GM18870 (cell line): ENCODE results near the gene FRS3.
"Not testable (repeated sequence)": the region's sequence is repeated elsewhere in the genome, so short reads cannot be mapped to it uniquely, and the experiment has no call there.

Experiments
- ATAC-seq: cut with Tn5 transposase; IDR thresholded peaks from one replicate; pipeline ENCODE4 v1.9.1; 2021; ENCODE audit warnings: moderate library complexity; ENCODE audit not compliant: unreplicated experiment

Gene FRS3

DNA sequence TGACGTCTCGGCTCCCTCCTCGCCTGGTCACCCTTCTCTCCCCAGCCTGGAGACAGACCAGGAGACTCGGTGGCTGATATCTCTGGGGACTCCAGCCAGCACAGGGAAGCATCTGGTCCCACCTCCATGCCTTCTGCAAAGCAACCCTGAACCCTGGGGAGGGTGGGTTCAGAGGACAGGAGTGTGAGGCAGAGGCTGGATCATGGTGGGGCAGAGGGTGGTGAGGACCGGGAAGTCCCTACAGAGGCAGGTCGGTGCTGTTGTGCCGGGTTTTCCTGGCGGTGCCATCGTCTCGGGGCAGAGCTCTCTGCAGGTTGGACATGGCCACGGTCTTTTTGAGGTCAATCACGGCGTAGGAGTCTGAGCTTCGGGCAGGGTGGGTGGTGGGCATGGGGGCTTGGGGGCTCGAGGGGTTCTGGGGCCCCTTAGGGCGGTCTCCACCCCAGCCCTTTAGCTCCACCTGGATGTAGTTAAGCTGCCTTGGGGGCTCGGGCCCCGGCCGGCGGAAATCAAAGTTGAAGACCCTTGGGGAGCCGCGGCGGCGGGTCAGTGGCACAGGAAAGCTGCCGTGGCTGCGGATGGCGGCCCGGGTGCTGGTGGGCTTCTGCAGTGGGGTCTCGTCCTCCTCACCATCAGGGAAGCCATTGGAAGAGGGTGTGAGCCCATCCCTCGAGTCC, 9.2 kb downstream of the FRS3 start:
- no peak for ATAC-seq

DNA sequence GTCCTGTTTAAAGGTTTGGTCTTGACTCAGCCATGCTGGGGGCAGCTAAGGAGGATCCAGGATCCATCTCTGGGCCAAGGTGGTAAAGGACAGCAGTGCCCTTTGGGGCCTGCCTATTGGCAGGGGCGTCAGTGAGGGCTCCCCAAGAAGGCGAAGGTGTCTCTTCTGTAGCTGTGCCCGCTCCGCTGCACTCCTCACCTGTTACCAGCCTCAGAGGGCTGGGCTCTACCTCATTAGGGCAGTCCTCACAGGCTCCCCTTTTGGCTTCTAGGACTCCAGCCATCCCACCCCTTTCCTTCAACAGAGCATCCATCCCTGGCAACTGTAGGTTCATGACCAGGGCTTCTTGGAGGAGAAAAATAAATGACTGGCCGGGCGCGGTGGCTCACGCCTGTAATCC, 10.3 kb downstream of the FRS3 start:
- ATAC-seq: no peak

GRCh38 chr6:41768545-41769308, 11.0 kb downstream of the FRS3 start:
- ATAC-seq: no peak

- no peak for ATAC-seq
Measured at GRCh38 chr6:41767112-41767833, 12.4 kb downstream of the FRS3 start.

DNA sequence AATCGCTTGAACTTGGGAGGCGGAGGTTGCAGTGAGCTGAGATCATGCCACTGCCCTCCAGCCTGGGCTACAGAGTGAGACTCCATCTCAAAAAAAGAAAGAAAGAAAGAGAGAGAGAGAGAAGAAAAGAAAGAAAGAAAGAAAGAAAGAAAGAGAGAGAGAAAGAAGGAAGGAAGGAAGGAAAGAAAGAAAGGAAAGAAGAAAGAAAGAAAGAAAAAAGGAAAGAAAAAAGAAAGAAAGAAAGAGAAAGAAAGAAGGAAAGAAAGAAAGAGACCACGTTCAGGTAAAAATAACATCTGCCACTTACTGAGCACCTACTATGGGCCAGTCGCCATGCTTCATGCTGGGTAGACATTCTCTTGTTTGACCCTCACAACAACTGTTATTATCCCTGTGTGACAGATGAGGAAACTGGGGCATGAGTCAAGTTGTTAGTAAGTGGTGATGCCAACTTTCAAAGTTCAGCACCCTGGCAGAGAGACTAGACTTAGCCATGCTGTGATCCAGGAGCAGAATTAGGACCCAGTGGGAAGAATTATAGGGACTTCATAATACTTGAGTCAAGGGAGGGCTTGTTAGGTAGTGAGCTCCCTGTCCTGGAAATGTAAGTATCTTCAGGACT, 13.5 kb downstream of the FRS3 start:
- not testable (repeated sequence) for ATAC-seq

- no peak for ATAC-seq
Measured at GRCh38 chr6:41763470-41763869, 16.2 kb downstream of the FRS3 start.

GRCh38 chr6:41759905-41760579, 19.7 kb downstream of the FRS3 start:
- ATAC-seq: no peak

- no peak for ATAC-seq
Measured at GRCh38 chr6:41759106-41759904, 20.4 kb downstream of the FRS3 start.

DNA sequence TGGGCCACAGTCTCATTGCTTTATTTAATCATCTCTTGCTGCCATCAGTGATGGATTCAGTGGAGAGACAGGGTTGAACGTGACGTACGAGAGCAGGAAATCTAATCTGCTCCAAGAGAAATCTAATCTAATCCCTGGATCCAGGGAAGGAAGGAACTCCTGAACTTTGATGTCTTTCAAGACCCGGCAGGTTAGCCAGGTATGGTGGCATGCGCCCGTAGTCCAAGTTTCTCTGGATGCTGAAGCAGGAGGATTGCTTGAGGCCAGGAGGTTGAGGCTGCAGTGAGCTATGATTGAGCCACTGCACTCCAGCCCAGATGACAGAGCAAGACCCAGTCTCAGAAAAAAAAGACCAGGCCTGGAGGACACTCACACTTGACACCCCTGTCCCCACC, 21.1 kb downstream of the FRS3 start:
- no peak for ATAC-seq

DNA sequence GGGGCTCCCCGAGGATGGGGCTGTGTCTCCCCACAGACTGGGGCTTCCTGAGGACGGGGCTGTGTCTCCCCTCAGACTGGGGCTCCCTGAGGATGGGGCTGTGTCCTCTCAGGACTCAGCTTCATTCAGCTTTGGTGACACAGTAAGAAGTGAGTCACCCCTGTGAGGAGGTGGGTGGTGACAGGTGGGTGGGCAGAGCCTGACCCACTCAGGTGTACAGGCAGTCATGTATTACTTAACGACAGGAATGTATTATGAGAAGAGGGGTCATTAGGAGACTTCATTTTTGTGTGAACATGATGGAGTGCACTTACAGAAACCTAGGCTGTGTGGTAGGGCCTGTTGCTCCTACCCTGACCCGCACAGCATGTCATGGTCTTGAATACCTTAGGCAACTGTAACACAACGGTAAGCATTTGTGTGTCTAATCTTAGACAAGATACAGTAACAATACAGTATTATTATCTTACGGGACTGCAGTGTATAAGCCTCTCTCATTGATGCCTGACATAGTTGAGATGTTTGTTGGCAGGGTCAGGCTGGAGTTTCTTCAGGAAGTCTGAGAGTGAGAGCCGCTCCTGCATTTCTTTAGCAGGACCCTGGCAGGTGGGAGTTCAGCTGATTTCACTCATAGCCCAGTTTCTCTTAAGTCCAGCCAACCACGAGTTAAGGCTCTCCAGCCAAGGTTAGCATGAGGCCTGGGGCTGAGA, 21.6 kb downstream of the FRS3 start:
- no peak for ATAC-seq

DNA sequence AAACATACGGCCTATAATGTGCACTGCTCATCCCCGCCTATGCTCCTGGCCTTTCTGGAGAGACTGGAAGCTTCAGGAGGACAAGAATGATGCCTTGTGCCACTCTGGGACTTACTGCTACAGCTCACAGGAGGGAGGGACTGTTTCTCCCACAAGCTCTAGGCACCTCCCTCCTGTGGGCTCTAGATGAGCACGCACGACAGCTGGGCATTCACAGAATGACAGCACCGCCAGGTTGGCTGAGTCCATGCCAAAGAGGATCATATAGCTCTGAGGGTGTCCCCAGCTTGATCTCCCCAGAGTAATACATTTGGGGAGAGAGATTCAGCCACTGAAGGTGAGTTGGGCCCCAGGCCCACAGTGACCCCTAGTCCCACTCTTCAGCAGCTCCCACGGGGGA, 22.4 kb downstream of the FRS3 start:
- no peak for ATAC-seq

DNA sequence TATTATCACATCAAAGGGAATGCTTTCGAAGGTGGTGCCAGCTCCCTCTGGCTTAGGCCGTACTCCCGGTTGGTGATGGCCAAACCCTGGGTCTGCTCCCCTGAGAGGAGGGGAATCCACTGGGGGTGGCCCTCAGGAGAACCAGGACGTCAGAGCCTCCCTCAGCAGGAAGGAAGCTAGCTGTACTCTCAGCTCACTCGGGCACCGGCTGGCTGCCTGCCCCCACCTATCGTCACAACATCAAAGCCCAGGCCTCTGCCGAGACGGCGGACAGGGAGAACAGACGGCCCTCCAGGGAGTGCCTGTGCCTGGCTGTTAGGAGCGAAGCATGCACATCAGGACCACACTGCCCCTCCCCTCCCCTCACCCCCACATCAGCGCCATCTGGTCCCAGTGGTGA, 23.3 kb downstream of the FRS3 start:
- no peak for ATAC-seq

- ATAC-seq: no peak
Measured at GRCh38 chr6:41755895-41756294, 23.8 kb downstream of the FRS3 start.

- ATAC-seq: no peak
Measured at GRCh38 chr6:41750374-41750773, 29.3 kb downstream of the FRS3 start.

DNA sequence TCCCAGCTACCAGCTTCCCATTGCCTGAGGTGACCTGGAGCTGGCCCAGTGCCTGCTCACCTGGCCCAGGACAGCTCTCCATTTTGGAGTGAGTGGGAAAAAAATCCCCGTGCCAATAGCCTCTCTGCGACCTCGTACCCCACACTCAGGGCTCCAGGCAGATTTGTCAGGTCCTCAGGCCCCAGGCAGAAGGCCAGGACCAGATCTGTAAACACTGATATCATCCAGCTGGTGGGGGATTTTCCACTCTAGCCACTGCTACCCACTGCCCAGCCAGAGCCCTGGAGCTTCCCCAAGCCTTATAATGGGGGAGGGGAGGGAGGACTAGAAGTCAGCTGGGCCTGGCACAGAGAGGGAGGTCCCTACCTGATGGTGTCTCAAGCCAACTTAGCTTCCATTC, 31.2 kb downstream of the FRS3 start:
- ATAC-seq: no peak

GRCh38 chr6:41748102-41748477, 31.6 kb downstream of the FRS3 start:
- no peak for ATAC-seq

- no peak for ATAC-seq
Measured at GRCh38 chr6:41747256-41748101, 32.2 kb downstream of the FRS3 start, which contains the start of gene PGC. Gene PGC (minus strand): TSS chr6:41747397. CDS start chr6:41747334, 63 bp downstream.

GRCh38 chr6:41746107-41746506, 33.6 kb downstream of the FRS3 start:
- no peak for ATAC-seq
